ENCODE data around the gene ADAMTS3. TPM values are rescaled to one million over a fixed set of nuclear protein-coding genes. Genes with fewer than 3 reads are reported as not detected.
A peak's percentile ranks its signal among the peaks of the same experiment; 100 is the strongest.

The ADAMTS3 gene
- total RNA-seq, 4 donors from 2014 or later = 0.47 to 30.4 (median 10.2) TPM

GRCh38 chr4:72449705-72450104 is 119.3 kb downstream of the ADAMTS3 start:
- TF ChIP-seq CTCF (IDR thresholded peaks at IDR 0.05) = no peak
- no peak for ATAC-seq (ENCODE audit: low FRiP score)

GRCh38 chr4:72448231-72448630 is 120.8 kb downstream of the ADAMTS3 start:
- DNase-seq (ENCODE audit: low spot score) (no peak), ATAC-seq (ENCODE audit: low FRiP score) (no peak)
- TF ChIP-seq CTCF (IDR thresholded peaks at IDR 0.05) = no peak

More at GRCh38 chr4:72449705-72450104, 119.3 kb downstream of the ADAMTS3 start:
- DNase-seq (ENCODE audit: low spot score) = no peak

GRCh38 chr4:72446353-72447055 is 122.5 kb downstream of the ADAMTS3 start:
- ATAC-seq (ENCODE audit: low FRiP score) (peak; percentile 42), DNase-seq (ENCODE audit: low spot score) (no peak)
- TF ChIP-seq CTCF (IDR thresholded peaks at IDR 0.05) = no peak

GRCh38 chr4:72444092-72444491 is 124.9 kb downstream of the ADAMTS3 start:
- ATAC-seq (ENCODE audit: low FRiP score) = no peak
- no peak for DNase-seq (ENCODE audit: low spot score)
- no peak for TF ChIP-seq CTCF (IDR thresholded peaks at IDR 0.05)

GRCh38 chr4:72442715-72443114 is 126.3 kb downstream of the ADAMTS3 start:
- DNase-seq (ENCODE audit: low spot score) (no peak), ATAC-seq (ENCODE audit: low FRiP score) (no peak)
- no peak for TF ChIP-seq CTCF (IDR thresholded peaks at IDR 0.05)

GRCh38 chr4:72442147-72442546 is 126.9 kb downstream of the ADAMTS3 start:
- DNase-seq (ENCODE audit: low spot score) (no peak), ATAC-seq (ENCODE audit: low FRiP score) (no peak)
- TF ChIP-seq CTCF (IDR thresholded peaks at IDR 0.05) = no peak

- ATAC-seq (ENCODE audit: low FRiP score) (no peak), DNase-seq (ENCODE audit: low spot score) (no peak)
- no peak for TF ChIP-seq CTCF (IDR thresholded peaks at IDR 0.05)
Measured at GRCh38 chr4:72440386-72440785, 128.6 kb downstream of the ADAMTS3 start.

Data from omental fat pad (tissue), 4 donors.